ENCODE data around the gene PHF20.

DNA sequence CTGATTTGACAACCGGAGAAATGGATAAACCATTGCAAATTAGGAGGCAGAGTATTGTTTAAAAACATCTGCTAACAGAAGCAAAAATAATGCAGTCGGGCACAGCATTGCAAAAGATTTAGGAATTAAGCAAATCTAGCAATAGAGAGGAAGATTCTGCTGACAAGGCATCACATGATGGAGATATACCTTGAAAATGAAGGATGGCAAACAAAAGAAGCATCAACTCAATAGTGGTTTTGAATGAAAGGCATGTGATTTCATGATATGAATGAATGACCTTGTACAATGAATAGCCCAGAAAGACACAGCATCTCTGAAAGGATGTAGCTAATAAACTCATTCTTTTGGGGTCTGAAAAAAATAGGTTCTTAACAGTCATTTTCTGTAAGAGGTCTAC, 21.2 kb upstream of the PHF20 start:
- TF ChIP-seq, protein P1, sequence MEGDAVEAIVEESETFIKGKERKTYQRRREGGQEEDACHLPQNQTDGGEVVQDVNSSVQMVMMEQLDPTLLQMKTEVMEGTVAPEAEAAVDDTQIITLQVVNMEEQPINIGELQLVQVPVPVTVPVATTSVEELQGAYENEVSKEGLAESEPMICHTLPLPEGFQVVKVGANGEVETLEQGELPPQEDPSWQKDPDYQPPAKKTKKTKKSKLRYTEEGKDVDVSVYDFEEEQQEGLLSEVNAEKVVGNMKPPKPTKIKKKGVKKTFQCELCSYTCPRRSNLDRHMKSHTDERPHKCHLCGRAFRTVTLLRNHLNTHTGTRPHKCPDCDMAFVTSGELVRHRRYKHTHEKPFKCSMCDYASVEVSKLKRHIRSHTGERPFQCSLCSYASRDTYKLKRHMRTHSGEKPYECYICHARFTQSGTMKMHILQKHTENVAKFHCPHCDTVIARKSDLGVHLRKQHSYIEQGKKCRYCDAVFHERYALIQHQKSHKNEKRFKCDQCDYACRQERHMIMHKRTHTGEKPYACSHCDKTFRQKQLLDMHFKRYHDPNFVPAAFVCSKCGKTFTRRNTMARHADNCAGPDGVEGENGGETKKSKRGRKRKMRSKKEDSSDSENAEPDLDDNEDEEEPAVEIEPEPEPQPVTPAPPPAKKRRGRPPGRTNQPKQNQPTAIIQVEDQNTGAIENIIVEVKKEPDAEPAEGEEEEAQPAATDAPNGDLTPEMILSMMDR (IDR thresholded peaks at IDR 0.05; ENCODE audit: poor library complexity, severe bottlenecking): no peak
- no peak for TF ChIP-seq POLR2AphosphoS5 (IDR thresholded peaks at IDR 0.05)
- no peak for TF ChIP-seq RAD21 (conservative IDR thresholded peaks at IDR 0.05)
- TF ChIP-seq EZH2 (IDR thresholded peaks at IDR 0.05; ENCODE audit: borderline replicate concordance, insufficient read depth, low read length, poor library complexity, severe bottlenecking): no peak
- peak; percentile 39 for TF ChIP-seq EP300 (conservative IDR thresholded peaks at IDR 0.05; ENCODE audit: poor library complexity, severe bottlenecking)
- TF ChIP-seq, protein P2, sequence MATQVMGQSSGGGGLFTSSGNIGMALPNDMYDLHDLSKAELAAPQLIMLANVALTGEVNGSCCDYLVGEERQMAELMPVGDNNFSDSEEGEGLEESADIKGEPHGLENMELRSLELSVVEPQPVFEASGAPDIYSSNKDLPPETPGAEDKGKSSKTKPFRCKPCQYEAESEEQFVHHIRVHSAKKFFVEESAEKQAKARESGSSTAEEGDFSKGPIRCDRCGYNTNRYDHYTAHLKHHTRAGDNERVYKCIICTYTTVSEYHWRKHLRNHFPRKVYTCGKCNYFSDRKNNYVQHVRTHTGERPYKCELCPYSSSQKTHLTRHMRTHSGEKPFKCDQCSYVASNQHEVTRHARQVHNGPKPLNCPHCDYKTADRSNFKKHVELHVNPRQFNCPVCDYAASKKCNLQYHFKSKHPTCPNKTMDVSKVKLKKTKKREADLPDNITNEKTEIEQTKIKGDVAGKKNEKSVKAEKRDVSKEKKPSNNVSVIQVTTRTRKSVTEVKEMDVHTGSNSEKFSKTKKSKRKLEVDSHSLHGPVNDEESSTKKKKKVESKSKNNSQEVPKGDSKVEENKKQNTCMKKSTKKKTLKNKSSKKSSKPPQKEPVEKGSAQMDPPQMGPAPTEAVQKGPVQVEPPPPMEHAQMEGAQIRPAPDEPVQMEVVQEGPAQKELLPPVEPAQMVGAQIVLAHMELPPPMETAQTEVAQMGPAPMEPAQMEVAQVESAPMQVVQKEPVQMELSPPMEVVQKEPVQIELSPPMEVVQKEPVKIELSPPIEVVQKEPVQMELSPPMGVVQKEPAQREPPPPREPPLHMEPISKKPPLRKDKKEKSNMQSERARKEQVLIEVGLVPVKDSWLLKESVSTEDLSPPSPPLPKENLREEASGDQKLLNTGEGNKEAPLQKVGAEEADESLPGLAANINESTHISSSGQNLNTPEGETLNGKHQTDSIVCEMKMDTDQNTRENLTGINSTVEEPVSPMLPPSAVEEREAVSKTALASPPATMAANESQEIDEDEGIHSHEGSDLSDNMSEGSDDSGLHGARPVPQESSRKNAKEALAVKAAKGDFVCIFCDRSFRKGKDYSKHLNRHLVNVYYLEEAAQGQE (IDR thresholded peaks at IDR 0.05; ENCODE audit: borderline replicate concordance): no peak
